ENCODE data around the gene KRT6A. TPM values are rescaled to one million over a fixed set of nuclear protein-coding genes. Genes with fewer than 3 reads are reported as not detected.

KRT6A gene
- total and polyA plus RNA-seq, 9 of the 15 experiments (the other 6 are each of a cell fraction or from before 2014, with no cell fraction given) = 0.26 TPM; not detected in 8

GRCh38 chr12:52517005-52517835 lies 24.2 kb upstream of the KRT6A start (continued):
- TF ChIP-seq E2F6 (IDR thresholded peaks at IDR 0.05; ENCODE audit: borderline replicate concordance in 1 of 2, extremely low read depth in 1 of 2, insufficient read depth in 1 of 2, insufficient read length in 1 of 2, low read depth in 1 of 2, low read length in 1 of 2, poor library complexity in 1 of 2, severe bottlenecking in 1 of 2) (no peak), MIER1 (IDR thresholded peaks at IDR 0.05; ENCODE audit: low read depth) (no peak), EWSR1 (IDR thresholded peaks at IDR 0.05; ENCODE audit: borderline replicate concordance, low read depth, partially characterized antibody) (no peak), ZBTB34 (CRISPR knock-in tag; IDR thresholded peaks at IDR 0.05) (no peak), MCM2 (IDR thresholded peaks at IDR 0.05; ENCODE audit: low read depth) (no peak)
